ENCODE measurements around the gene CHID1.

CHID1 gene

GRCh38 chr11:907668-908067 is 2.9 kb downstream of the CHID1 start:
- DNase-seq: no peak

GRCh38 chr11:905952-906351 is 4.7 kb downstream of the CHID1 start:
- no peak for DNase-seq

- DNase-seq: no peak
These were observed 6.2 kb downstream of the CHID1 start for GRCh38 chr11:904380-904779.

DNA sequence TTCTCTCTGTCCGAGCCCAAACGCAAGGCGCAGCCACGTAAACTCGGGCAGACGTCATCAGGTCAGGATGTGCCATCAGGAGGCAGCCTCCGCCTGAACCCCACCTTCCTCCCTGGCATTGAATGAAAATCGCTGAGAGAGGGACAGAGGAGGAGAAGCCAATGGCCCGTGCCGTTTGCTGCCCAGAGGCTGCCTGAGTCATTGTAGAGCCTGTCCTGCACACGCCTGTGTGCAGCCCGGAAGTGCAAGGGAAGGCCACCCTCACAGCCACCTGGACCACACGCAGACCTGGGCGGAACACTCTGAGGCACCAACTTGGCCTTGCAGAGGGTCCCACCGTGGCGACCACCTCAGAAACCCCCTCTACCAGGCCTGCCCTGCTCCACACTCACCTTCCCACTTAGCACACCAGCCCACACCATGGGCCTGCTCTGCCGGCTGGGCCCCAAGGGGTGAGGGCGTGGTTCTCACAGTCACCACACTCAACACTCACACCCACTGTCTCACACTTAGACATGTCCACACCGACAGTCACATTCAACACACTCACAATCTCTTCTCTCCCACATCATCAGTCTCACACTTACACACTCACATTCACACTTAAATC is 9.1 kb downstream of the CHID1 start:
- DNase-seq: no peak

- DNase-seq: no peak
These were observed 10.1 kb downstream of the CHID1 start for GRCh38 chr11:900545-900944.

GRCh38 chr11:899724-900123 is 10.9 kb downstream of the CHID1 start:
- DNase-seq: no peak

DNA sequence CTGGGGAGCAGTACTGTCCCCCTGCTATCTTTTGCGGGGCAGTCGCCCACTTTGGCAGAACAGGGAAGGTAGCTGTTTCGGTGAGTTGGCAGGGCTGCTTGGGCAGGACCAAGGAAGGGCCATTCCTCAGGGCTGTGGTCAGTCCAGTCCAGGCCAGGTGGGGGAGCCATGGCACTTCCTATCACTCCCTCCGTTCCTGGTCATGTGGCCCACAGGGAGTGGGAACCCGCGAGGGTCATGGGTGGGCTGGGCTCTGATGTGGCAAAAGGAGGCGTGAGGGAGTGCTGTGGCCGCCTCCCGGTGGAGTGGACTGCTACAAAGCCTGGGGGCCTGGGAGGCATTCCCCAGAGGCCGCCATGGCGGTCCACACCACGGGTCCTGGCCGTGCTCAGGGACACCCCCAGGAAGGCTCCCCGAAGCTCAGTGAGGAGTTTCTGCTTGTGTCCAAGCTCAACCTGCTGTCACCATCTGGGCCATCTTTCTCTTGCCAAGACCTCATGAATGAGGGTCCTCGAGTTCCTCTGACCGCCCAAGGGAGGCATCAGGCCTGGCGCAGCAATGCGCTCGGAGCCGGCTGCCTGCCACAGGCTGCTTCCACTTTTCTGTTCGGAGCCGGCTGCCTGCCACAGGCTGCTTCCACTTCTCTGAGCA is 11.9 kb downstream of the CHID1 start:
- peak; percentile 13 for DNase-seq

- DNase-seq: peak; percentile 15
These were observed 12.5 kb downstream of the CHID1 start for GRCh38 chr11:898143-898511.

GRCh38 chr11:897253-898142 is 13.1 kb downstream of the CHID1 start:
- no peak for DNase-seq

GRCh38 chr11:895331-896110 is 15.1 kb downstream of the CHID1 start:
- DNase-seq: no peak

- no peak for DNase-seq
These were observed 15.9 kb downstream of the CHID1 start for GRCh38 chr11:894575-895201.

GRCh38 chr11:893008-893654 is 17.5 kb downstream of the CHID1 start:
- no peak for DNase-seq

DNA sequence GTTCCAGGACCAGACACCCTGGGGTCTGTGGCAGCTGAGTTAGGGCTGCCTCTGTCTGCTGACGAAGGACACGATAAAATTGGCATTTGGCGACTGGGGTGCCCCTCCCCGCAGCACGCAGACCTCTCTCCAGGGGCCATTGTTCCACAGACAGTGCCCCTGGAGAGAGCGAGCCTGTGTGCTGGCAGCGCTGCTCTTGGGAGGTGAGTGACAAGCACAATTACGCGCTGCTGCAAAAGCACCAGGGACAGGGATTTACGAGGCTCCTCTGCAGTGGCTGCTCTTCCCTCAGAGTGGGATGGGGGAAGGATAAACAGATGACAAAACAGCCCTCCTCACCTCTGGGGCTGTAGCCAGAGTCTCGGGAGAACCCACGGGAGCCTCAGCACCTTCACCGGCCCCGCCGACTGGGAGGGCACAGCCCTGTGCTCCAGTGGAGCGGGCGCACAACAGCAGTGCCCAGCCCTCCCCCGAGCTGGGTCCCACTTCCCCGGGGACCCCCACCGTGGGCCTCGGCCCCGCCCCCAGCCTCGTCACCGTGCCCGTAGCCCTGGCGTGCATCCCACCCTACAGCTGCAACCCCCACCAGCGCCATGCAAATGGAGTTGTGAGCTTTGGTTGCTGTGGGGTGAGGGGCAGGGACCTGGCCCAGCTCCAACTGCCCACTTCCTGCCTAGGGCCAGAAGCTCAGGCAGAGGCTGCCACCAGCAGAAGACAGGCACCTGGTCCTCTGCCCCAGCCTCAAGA is 19.6 kb downstream of the CHID1 start:
- no peak for DNase-seq

- no peak for DNase-seq
These were observed 20.7 kb downstream of the CHID1 start for GRCh38 chr11:889687-890475.

GRCh38 chr11:889257-889656 is 21.4 kb downstream of the CHID1 start:
- no peak for DNase-seq

DNA sequence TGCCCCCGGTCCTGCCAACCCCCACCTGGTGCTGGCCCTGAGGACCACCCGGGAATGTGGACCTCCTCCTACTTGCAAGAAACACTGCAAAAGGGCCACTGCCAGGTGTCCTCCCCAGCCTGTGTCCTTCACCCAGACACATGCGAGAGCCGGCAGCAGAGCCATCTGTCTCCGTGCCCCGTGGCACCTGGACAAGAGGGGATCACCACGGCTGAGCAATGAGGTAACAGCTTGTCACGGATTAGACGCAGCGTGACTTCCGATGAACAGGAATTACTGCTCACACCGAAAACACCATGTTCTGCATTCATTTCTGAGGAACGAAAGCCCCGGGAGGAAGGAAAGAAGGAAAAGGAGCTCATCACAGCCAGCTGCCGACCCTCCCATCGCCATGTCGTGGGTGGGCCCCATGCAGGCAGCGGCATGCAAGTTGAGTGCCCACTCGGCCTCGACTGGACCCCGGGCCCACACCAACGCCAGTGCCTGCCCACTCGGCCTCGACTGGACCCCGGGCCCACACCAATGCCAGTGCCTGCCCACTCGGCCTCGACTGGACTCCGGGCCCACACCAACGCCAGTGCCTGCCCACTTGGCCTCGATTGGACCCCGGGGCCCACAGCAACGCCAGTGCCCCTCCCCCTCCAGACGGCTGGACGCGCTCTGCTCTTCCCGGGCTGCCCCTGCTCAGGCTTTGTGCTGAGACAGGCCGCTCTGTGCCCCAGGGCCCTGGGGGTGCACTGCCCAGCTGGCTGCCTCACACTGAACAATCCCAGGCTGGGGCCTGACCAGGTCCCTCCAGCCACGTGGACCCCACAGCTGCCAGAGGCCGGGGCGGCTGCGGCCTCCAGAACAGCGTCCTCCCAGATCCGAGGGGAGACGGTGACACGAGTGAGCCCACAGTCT is 22.0 kb downstream of the CHID1 start:
- no peak for DNase-seq

GRCh38 chr11:887589-887988 is 23.0 kb downstream of the CHID1 start:
- DNase-seq: no peak

DNA sequence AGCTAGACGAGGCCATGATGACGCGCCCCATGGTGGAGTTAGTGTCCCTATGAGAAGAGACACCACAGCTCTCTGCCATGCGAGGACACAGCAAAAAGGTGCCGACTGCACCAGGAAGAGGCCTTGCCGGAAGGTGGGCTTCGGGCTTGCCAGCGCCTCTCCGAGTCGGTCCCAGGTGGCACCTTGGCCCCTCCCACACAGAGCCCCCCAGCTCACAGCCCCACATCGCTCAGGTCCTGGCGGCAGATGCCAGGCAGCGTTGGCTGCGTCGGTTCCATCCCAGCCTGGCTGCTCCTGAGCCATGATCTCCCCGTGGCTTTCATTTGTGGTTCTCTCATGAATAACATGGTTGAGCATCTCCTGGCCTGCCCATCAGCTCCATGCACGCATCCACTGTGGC is 24.0 kb downstream of the CHID1 start:
- DNase-seq: no peak

DNA sequence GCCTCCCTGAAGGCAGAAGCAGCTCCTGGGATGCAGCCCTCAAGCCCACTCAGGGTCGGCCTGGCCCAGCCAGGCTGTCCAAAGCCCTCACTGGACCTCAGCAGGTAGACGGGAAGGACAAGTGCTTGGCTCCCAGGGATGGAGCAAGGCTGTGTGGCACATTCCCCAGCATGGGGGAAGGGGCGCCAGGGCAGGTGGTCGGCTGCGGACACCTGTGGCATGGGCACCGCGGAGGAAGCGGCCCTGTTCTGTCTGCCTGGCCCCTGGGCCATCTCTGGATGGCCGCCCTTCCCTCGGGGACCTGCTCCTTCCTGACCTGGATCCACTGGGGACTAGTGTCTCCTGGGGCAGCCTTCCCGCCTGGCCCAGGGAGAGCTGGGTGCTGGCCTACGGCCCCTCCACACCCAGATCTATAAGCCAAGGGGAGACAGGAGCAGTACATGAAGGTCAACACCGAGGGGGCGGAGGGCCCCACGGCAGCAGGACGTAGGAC is 26.0 kb downstream of the CHID1 start:
- no peak for DNase-seq

Measured in OCI-M1 (cell line).